HepG2 (cell line): ENCODE measurements around the gene PIWIL4. TPM values are rescaled to one million over a fixed set of nuclear protein-coding genes. Genes with fewer than 3 reads are reported as not detected.

Experiments used
- ATAC-seq: fragments of 200-7000 bp; cut with Tn5 transposase; 3 replicates; pipeline ENCODE4 v1.9.1; 2020; ENCODE audit warnings: mild to moderate bottlenecking, moderate library complexity
- BruUV-seq: library from RNA; stranded (reverse); fragments of 400-500 nt; replicated peaks from 2 replicates; lab custom pipeline; 2021; lab: Mats Ljungman, UMichigan
- CTCF ChIA-PET: fragments of 300-600 bp; formaldehyde crosslinking; extraction: SDS; loops from one replicate; lab custom pipeline; 2021; ENCODE audit warnings: low total read pairs, inconsistent platforms, low intra/inter-chr PET ratio; lab: Yijun Ruan, JAX
- POLR2A ChIA-PET: fragments of 350-600 bp; sonication (Branson Sonifier 250); formaldehyde crosslinking; loops from one replicate; lab custom pipeline; 2020; ENCODE audit warnings: antibody characterized with exemption, inconsistent platforms; lab: Yijun Ruan, JAX
- DNase-seq: peaks from one replicate; pipeline ENCODE4 v3.0.0-alpha.2; 2015; ENCODE audit warnings: low spot score
- FAIRE-seq: peaks from 3 replicates; lab custom pipeline; 2011; peaks lifted over from hg19 to GRCh38; lab: Jason Lieb, UNC
- H2AFZ ChIP-seq: one replicate; pipeline ENCODE4 v1.6.1; 2011; ENCODE audit warnings: low read length, inconsistent platforms
- H3K27ac ChIP-seq: fragments of 300-600 bp; 3 replicates; pipeline ENCODE4 v1.8.0; 2011; ENCODE audit warnings: mixed run types, mild to moderate bottlenecking, mixed read lengths, low read length, inconsistent platforms; ENCODE audit not compliant: insufficient read depth; ENCODE audit errors: extremely low read length
- H3K27me3 ChIP-seq, 2 experiments: fragments of 200-600 bp in 1 of 2; 2 replicates in 1 of 2; 3 replicates in 1 of 2; pipeline versions ENCODE4 v1.6.0 to v1.8.0; 2011; ENCODE audit warnings: low read length in 2 of 2, mild to moderate bottlenecking in 2 of 2, moderate library complexity in 2 of 2, inconsistent platforms in 1 of 2; ENCODE audit not compliant: insufficient read depth in 2 of 2, control insufficient read depth in 1 of 2
- H3K36me3 ChIP-seq, 2 experiments: fragments of 200-600 bp in 1 of 2; replicated peaks in 1 of 2; 2 replicates in 1 of 2; 3 replicates in 1 of 2; pipeline versions ENCODE4 v1.5.1 to v1.8.0; 2011; ENCODE audit warnings: low read length in 2 of 2, inconsistent platforms in 1 of 2; ENCODE audit not compliant: insufficient read depth in 2 of 2, control insufficient read depth in 1 of 2
- H3K4me1 ChIP-seq: 2 replicates; pipeline ENCODE4 v1.5.1; 2012; ENCODE audit warnings: low read length, inconsistent platforms; ENCODE audit not compliant: insufficient read depth
- H3K4me2 ChIP-seq: 2 replicates; pipeline ENCODE4 v1.6.0; 2011; ENCODE audit warnings: low read depth, low read length, inconsistent platforms
- H3K4me3 ChIP-seq, 3 experiments: fragments of 200-600 bp in 1 of 3; sonication (generic), shearing (Covaris generic) in 1 of 3; replicated peaks in 1 of 3; 2 replicates each; pipeline ENCODE4 v1.5.1; 2011 to 2016; ENCODE audit warnings: low read length in 3 of 3, inconsistent platforms in 2 of 3, low read depth in 2 of 3, mild to moderate bottlenecking in 2 of 3, control low read depth in 1 of 3, mixed read lengths in 1 of 3; ENCODE audit not compliant: insufficient read depth in 1 of 3
- H3K79me2 ChIP-seq: one replicate; pipeline ENCODE4 v1.6.1; 2011; ENCODE audit warnings: low read length, inconsistent platforms; ENCODE audit not compliant: insufficient read depth
- H3K9ac ChIP-seq: 2 replicates; pipeline ENCODE4 v1.6.0; 2011; ENCODE audit warnings: mild to moderate bottlenecking, low read depth, low read length, inconsistent platforms; ENCODE audit not compliant: insufficient read depth
- H3K9me3 ChIP-seq: 2 replicates; pipeline ENCODE4 v1.5.1; 2012; ENCODE audit warnings: mild to moderate bottlenecking, low read length
- H4K20me1 ChIP-seq: 2 replicates; pipeline ENCODE4 v1.6.0; 2011; ENCODE audit warnings: inconsistent platforms, mild to moderate bottlenecking, low read length, moderate library complexity; ENCODE audit not compliant: insufficient read depth
- AHR ChIP-seq: IDR thresholded peaks from 2 replicates; pipeline ENCODE4 v1.6.1; 2018; ENCODE audit warnings: missing genetic modification reagents, missing compliant biosample characterization
- AKAP8 ChIP-seq: sonication (generic); formaldehyde crosslinking; IDR thresholded peaks from 2 replicates; pipeline ENCODE4 v1.5.1; 2020; ENCODE audit warnings: mild to moderate bottlenecking, missing genetic modification reagents
- CREB3 ChIP-seq: sonication (generic); formaldehyde crosslinking; IDR thresholded peaks from 2 replicates; pipeline ENCODE4 v1.5.0; 2020; ENCODE audit warnings: missing genetic modification reagents
- FOXP1 ChIP-seq, 2 experiments: fragments of 450-650 bp in 1 of 2; IDR thresholded peaks; 2 replicates each; pipeline ENCODE4 v1.6.1; 2017 to 2018; ENCODE audit warnings: antibody characterized with exemption in 1 of 2
- ISX ChIP-seq: sonication (generic); formaldehyde crosslinking; conservative IDR thresholded peaks from 2 replicates; pipeline ENCODE4 v1.5.0; 2020; ENCODE audit warnings: missing genetic modification reagents
- RFX3 ChIP-seq: IDR thresholded peaks from 2 replicates; pipeline ENCODE4 v1.6.1; 2016; ENCODE audit warnings: missing biosample characterization, missing genetic modification reagents
- TARDBP ChIP-seq: sonication (generic); formaldehyde crosslinking; IDR thresholded peaks from 2 replicates; pipeline ENCODE4 v1.8.0; 2022; ENCODE audit warnings: mild to moderate bottlenecking, missing genetic modification reagents
- U2AF1 ChIP-seq: fragments of 200-400 bp; formaldehyde crosslinking; optimal IDR thresholded peaks from 2 replicates; pipeline ENCODE3; 2017; ENCODE audit warnings: mild to moderate bottlenecking, low read depth, low read length
- ZBTB20 ChIP-seq: sonication (generic); formaldehyde crosslinking; IDR thresholded peaks from 2 replicates; pipeline ENCODE4 v1.8.1; 2023; ENCODE audit warnings: missing genetic modification reagents, low read depth, mild to moderate bottlenecking, borderline replicate concordance
- ZNF205 ChIP-seq: IDR thresholded peaks from 2 replicates; pipeline ENCODE4 v1.6.1; 2018; ENCODE audit warnings: missing biosample characterization, missing genetic modification reagents
- ZNF274 ChIP-seq: sonication (generic); formaldehyde crosslinking; IDR thresholded peaks from 2 replicates; pipeline ENCODE4 v1.5.1; 2020; ENCODE audit warnings: mild to moderate bottlenecking, missing genetic modification reagents
- ZNF768 ChIP-seq: sonication (generic); formaldehyde crosslinking; IDR thresholded peaks from 2 replicates; pipeline ENCODE4 v1.4.0; 2020; ENCODE audit warnings: missing genetic modification reagents
- WGBS: methylation state at CpG from one replicate; pipeline ENCODE4 v1.1.6; 2017; ENCODE audit warnings: low lambda C conversion rate; 5-methylcytosine and 5-hydroxymethylcytosine counted together
- in situ Hi-C: cut with HindIII; loops from 2 replicates; pipeline ENCODE4 v1.10.0; 2017; ENCODE audit warnings: low pct_unique_long_range_greater_than_20kb; ENCODE audit not compliant: extremely low pct_ligation_motif_present
- intact Hi-C: fragments of 100-400 bp; cut with micrococcal nuclease; formaldehyde crosslinking; loops from one replicate; pipeline ENCODE4 v1.10.0; 2022; ENCODE audit not compliant: unreplicated experiment
- polyA plus RNA-seq, 8 experiments: library from polyadenylated mRNA; depleted of rRNA in 3 of 8; stranded (reverse) in 7 of 8; unstranded in 1 of 8; fragments of >200 nt; fragmentation: Illumina TruSeq in 4 of 8; extraction: Trizol in 4 of 8; gene quantifications; 2 replicates each; pipeline versions ENCODE4 v1.2.1 to v1.2.3, GENCODE V29; 2011 to 2016; ENCODE audit warnings: low read depth in 4 of 8, missing spikeins in 1 of 8, mixed read lengths in 1 of 8; ENCODE audit not compliant: insufficient read depth in 1 of 8
- total RNA-seq, 5 experiments: library from RNA; depleted of rRNA; stranded (reverse); fragments of >200 nt; fragmentation: Illumina TruSeq; extraction: Trizol; gene quantifications; 2 replicates each; pipeline ENCODE4 v1.2.3, GENCODE V29; 2016; ENCODE audit warnings: low read depth in 1 of 5
- TF ChIP-seq, protein P1 (sequence below), 2 experiments: fragments of 450-650 bp in 1 of 2; sonication (generic) in 1 of 2; formaldehyde crosslinking in 1 of 2; IDR thresholded peaks; 2 replicates each; pipeline versions ENCODE4 v1.6.1 to v1.8.0; 2016 to 2022; ENCODE audit warnings: antibody characterized with exemption in 1 of 2, mild to moderate bottlenecking in 1 of 2, missing genetic modification reagents in 1 of 2

Gene PIWIL4
- total and polyA plus RNA-seq, 2 of the 13 experiments (the other 11 are each of a cell fraction or from before 2014, with no cell fraction given), result 0.08 TPM; not detected in 1

GRCh38 chr11:94638902-94639373, 71.8 kb downstream of the PIWIL4 start (continued):
- TF ChIP-seq ISX, result no peak
- TF ChIP-seq AHR, result no peak

DNA sequence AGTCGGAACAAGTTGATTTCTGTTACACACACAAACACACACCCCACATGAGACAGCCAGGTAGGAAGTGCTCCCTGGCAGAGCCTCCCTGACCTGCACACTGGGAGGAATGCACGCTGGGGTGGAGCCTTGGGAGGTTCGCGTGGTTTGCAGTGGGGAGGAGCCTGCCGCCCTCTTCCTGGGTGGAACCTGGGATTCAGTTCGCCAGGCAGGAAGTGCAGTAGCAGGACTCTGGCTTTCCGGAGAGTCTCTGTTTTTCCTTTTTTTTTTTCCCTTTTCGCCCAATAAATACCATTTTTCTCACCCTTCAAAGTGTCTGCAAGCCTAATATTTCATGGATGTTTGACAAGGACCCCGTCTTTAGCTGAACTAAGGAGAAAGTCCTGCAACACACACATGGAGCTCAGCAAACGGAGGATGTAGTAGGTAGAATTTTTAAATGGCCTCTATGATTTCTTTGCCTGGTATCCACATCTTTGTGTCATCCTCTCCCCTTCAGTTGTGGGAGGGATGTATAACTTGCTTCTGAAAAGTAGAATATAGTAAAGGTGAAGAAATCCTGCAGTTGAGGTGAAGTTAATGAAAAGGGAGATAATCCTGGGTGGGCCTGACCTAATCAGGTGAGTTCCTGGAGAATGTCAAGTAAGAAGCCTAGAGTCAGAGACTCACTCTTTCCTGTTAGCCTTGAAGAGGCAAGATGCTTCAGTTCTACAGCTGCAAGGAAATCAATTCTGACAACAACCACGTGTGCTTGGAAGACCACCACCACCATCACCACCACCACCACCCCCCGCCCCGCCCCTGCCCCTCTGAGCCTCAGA, 72.9 kb downstream of the PIWIL4 start:
- no TSS peak for BruUV-seq
- no peaks in the 10 kb centered on the region for H3K36me3 ChIP-seq
- no peak overlapping the region for H3K27ac ChIP-seq
- no peak overlapping the region for H2AFZ ChIP-seq
- no peaks in the 10 kb centered on the region for H3K4me1 ChIP-seq
- no peaks in the 10 kb centered on the region for H3K9me3 ChIP-seq
- in situ Hi-C loops (loop anchor here (25.0 kb wide), 1 partner anchor 1122 kb away; no protein-coding TSS in a partner anchor), intact Hi-C loops (no loop called here)
- ChIA-PET CTCF (no interaction called here), POLR2A (no interaction called here)
- FAIRE-seq (no peak), ATAC-seq (no peak), DNase-seq (no peak)
- no peaks in the 10 kb centered on the region for H3K79me2 ChIP-seq
- no peaks in the 10 kb centered on the region for H3K27me3 ChIP-seq
- H3K9ac ChIP-seq, result no peak overlapping the region
- H3K4me2 ChIP-seq, result no peak overlapping the region
- H3K4me3 ChIP-seq, result no peak overlapping the region
- no peaks in the 10 kb centered on the region for H4K20me1 ChIP-seq
- 36% methylated on average over 12 of the region's 13 CpGs for WGBS
- no peak for TF ChIP-seq ZNF205 (CRISPR knock-in tag)
- no peak for TF ChIP-seq RFX3
- no peak for TF ChIP-seq CREB3 (CRISPR knock-in tag)
- no peak for TF ChIP-seq ZNF274
- TF ChIP-seq TARDBP (CRISPR knock-in tag), result no peak
- TF ChIP-seq FOXP1 (IDR thresholded peaks at IDR 0.05), result no peak
- no peak for TF ChIP-seq FOXP1 (CRISPR knock-in tag; IDR thresholded peaks at IDR 0.05)
- TF ChIP-seq U2AF1, result no peak
- TF ChIP-seq ZBTB20 (CRISPR knock-in tag), result no peak
- no peak for TF ChIP-seq AKAP8 (CRISPR knock-in tag)
- TF ChIP-seq, protein P1, sequence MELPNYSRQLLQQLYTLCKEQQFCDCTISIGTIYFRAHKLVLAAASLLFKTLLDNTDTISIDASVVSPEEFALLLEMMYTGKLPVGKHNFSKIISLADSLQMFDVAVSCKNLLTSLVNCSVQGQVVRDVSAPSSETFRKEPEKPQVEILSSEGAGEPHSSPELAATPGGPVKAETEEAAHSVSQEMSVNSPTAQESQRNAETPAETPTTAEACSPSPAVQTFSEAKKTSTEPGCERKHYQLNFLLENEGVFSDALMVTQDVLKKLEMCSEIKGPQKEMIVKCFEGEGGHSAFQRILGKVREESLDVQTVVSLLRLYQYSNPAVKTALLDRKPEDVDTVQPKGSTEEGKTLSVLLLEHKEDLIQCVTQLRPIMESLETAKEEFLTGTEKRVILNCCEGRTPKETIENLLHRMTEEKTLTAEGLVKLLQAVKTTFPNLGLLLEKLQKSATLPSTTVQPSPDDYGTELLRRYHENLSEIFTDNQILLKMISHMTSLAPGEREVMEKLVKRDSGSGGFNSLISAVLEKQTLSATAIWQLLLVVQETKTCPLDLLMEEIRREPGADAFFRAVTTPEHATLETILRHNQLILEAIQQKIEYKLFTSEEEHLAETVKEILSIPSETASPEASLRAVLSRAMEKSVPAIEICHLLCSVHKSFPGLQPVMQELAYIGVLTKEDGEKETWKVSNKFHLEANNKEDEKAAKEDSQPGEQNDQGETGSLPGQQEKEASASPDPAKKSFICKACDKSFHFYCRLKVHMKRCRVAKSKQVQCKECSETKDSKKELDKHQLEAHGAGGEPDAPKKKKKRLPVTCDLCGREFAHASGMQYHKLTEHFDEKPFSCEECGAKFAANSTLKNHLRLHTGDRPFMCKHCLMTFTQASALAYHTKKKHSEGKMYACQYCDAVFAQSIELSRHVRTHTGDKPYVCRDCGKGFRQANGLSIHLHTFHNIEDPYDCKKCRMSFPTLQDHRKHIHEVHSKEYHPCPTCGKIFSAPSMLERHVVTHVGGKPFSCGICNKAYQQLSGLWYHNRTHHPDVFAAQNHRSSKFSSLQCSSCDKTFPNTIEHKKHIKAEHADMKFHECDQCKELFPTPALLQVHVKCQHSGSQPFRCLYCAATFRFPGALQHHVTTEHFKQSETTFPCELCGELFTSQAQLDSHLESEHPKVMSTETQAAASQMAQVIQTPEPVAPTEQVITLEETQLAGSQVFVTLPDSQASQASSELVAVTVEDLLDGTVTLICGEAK (IDR thresholded peaks at IDR 0.05), result no peak
- TF ChIP-seq, protein P1 (CRISPR knock-in tag; IDR thresholded peaks at IDR 0.05), result no peak
- no peak for TF ChIP-seq ZNF768 (CRISPR knock-in tag)
